NCI-H2171 treated with DMSO at 0.1 percent for 48 hours (cell line): ENCODE data around the gene CAD.

Experiments
- DNase-seq: peaks from one replicate; lab custom pipeline; 2025; lab: John Stamatoyannopoulos, UW

Gene CAD

GRCh38 chr2:27281855-27282559, 64.8 kb downstream of the CAD start, which contains the start of gene TRIM54:
TSS of gene TRIM54 (plus strand) at chr2:27282429. CDS start at chr2:27282732, 303 bp downstream.
- no peak for DNase-seq

DNA sequence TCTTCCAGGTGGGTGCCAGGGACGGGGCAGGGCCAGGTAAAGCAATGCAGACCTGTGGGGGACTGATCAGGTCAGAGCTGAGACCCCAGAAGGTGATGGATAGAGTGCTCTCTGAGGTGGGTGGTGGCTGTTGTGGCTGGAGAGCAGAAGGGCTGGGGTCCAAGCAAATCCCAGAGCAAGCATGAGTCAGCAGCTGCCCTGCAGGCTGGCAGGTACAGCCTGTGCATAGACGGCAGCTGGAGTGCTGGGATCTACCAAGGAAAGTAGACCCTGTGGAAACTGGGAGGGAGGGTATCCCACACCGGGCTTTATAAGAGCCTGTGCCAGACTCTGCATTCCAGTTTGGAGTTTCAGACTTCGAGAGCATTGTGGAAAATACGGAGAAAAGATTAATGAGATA, 65.7 kb downstream of the CAD start:
- DNase-seq: peak; percentile 29

- no peak for DNase-seq
These were observed 67.8 kb downstream of the CAD start for GRCh38 chr2:27284996-27285395.

DNA sequence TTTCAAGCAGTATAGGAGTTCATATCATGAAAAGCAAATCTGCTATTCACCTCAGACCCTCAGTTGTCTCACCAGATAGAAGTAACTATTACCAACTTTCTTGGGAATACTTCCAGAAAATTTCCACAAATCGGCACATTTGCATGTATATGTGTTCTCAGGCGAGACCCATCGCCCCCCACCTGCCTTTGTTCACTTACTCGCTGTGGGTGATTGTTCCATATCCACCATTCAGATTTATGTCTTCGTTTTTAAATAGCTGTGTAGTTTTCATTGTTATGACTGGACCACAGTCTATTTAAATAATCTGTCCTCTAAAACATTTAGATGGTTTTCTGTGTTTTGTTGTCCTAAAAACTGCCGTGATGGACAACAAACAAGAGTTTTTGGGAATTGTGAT, 68.3 kb downstream of the CAD start:
- DNase-seq: no peak

- DNase-seq: no peak
These were observed 71.4 kb downstream of the CAD start for GRCh38 chr2:27288610-27289009.

GRCh38 chr2:27290549-27290948, 73.4 kb downstream of the CAD start:
- no peak for DNase-seq

DNA sequence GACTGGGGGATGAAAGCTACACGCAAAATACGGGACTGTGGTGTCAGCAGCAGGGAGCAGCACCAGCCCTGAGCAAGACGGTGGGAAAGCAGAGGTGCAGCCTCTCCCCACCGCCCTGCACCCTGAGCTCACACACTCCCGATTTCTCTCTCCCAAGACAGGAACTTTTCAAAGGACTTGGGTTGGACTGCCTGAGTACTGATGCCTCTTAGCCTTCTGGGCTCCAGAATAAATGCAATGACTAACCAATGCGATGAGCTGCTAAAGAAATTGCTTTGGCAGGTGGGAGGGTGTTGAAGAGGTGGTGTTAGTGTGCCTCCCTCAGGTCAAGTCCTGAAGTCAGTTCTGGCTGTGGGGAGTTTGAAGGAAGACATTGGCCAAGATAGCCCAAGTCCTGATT, 74.7 kb downstream of the CAD start:
- DNase-seq: no peak
